ENCODE results near the gene CADM1.

GRCh38 chr11:115362997-115363396 is 141.2 kb downstream of the CADM1 start:
- TF ChIP-seq ZNF274 (IDR thresholded peaks at IDR 0.05; ENCODE audit: low read depth, low read length) (no peak), SUZ12 (IDR thresholded peaks at IDR 0.05; ENCODE audit: extremely low read depth, insufficient read depth, insufficient read length) (no peak), YY1 (IDR thresholded peaks at IDR 0.05; ENCODE audit: insufficient read depth, insufficient read length) (no peak)

Measured in NT2/D1 (cell line).